Kidney epithelial cell (primary cell): ENCODE data around the gene CD300A. TPM values are rescaled to one million over a fixed set of nuclear protein-coding genes. Genes with fewer than 3 reads are reported as not detected.

Experiments used
- DNase-seq: peaks from one replicate; pipeline ENCODE4 v3.0.0-alpha.2; 2010; ENCODE audit warnings: low read depth
- H3K27me3 ChIP-seq: 2 replicates; pipeline ENCODE4 v1.6.0; 2011; ENCODE audit warnings: low read length; ENCODE audit not compliant: control insufficient read depth, insufficient read depth
- H3K36me3 ChIP-seq: 2 replicates; pipeline ENCODE4 v1.5.1; 2011; ENCODE audit warnings: low read length; ENCODE audit not compliant: control insufficient read depth, insufficient read depth
- H3K4me3 ChIP-seq: 2 replicates; pipeline ENCODE4 v1.5.1; 2011; ENCODE audit warnings: low read depth, mild to moderate bottlenecking, control low read depth, low read length
- total RNA-seq: library from RNA; depleted of rRNA; stranded (reverse); fragments of >200 nt; gene quantifications from 2 replicates; pipeline ENCODE4 v1.2.3, GENCODE V29; 2015
- TF ChIP-seq, protein P1 (sequence below): IDR thresholded peaks from 2 replicates; pipeline ENCODE4 v1.5.1; 2011; ENCODE audit warnings: mild to moderate bottlenecking, moderate library complexity, low read length, control low read depth, inconsistent platforms; ENCODE audit not compliant: insufficient read depth, poor library complexity, severe bottlenecking

CD300A gene
- total RNA-seq, 1 donor from 2014 or later: not detected

DNA sequence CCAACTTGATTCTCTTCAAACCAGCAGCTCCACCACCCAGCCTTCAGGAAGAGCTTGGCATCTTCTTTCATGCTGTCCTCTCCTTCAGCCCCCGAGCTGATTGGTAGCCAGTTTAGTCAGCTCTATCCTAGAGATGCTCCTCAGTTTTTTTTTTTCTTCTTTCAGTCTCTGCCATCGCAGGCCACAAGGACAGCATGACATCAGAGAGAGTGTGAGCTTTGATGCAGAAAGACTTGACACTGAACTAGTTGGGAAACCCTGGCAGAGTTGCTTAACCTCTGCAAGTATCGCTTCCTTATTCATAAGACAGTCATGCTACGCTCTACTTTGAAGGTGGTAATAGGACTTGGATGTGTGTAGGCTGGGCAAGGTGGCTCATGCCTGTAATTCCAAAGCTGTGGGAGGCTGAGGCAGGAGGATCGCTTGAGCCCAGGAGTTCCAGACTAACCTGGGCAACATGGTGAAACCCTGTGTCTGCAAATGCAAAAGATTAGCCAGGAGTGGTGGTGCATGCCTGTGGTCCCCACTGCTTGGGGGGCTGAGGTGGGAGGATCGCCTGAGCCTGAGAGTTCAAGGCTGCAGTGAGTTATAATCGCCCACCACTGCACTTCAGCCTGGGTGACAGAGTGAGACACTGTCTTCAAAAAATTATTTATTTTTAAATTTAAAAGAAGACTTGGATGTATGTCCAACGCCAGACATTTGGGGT is 62.2 kb downstream of the CD300A start:
- Histone ChIP-seq H3K4me3 (no peak overlapping the region), H3K36me3 (no peaks in the 10 kb centered on the region), H3K27me3 (no peaks in the 10 kb centered on the region)
- no peak for DNase-seq
- TF ChIP-seq, protein P1, sequence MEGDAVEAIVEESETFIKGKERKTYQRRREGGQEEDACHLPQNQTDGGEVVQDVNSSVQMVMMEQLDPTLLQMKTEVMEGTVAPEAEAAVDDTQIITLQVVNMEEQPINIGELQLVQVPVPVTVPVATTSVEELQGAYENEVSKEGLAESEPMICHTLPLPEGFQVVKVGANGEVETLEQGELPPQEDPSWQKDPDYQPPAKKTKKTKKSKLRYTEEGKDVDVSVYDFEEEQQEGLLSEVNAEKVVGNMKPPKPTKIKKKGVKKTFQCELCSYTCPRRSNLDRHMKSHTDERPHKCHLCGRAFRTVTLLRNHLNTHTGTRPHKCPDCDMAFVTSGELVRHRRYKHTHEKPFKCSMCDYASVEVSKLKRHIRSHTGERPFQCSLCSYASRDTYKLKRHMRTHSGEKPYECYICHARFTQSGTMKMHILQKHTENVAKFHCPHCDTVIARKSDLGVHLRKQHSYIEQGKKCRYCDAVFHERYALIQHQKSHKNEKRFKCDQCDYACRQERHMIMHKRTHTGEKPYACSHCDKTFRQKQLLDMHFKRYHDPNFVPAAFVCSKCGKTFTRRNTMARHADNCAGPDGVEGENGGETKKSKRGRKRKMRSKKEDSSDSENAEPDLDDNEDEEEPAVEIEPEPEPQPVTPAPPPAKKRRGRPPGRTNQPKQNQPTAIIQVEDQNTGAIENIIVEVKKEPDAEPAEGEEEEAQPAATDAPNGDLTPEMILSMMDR: no peak

DNA sequence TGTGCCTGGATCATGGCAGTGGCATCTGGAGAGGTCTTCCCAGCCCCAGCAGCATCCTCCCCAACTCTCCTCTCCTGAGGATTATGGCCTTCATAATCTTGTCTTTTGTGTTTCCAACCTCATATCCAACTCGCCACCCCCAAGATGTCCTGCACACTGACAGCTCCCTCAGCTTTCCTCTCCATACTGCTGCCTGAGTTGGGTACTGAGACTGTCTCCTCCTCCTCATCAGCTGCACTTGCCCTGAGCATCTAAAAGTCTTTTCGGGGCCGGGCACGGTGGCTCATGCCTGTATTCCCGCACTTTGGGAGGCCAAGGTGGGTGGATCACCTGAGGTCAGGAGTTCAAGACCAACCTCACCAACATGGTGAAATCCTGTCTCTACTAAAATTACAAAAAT is 62.8 kb downstream of the CD300A start:
- DNase-seq: no peak
- H3K36me3 ChIP-seq: no peaks in the 10 kb centered on the region
- no peaks in the 10 kb centered on the region for H3K27me3 ChIP-seq
- TF ChIP-seq, protein P1: no peak
- no peak overlapping the region for H3K4me3 ChIP-seq

DNA sequence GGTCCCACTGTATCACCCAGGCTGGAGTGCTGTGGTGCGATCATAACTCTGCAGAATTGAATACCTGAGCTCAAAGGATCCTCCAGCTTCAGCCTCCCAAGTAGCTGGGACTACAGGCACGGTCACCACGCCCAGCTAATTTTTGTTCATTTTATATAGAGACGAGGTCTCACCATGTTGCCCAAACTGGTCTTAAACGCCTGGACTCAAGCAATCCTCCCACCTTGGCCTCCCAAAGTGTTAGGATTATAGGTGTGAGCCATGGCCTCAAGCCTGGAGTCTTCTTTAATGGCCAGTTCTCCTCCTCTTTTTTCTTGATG is 64.4 kb downstream of the CD300A start:
- no peak overlapping the region for H3K4me3 ChIP-seq
- no peaks in the 10 kb centered on the region for H3K36me3 ChIP-seq
- TF ChIP-seq, protein P1: no peak
- DNase-seq: no peak
- H3K27me3 ChIP-seq: no peaks in the 10 kb centered on the region

GRCh38 chr17:74531231-74531761 is 64.9 kb downstream of the CD300A start, which contains the start of gene CD300LB:
CD300LB (minus strand) TSS chr17:74531475; CDS start chr17:74531350, 125 bp downstream.
- no peak for DNase-seq
- H3K27me3 ChIP-seq: no peaks in the 10 kb centered on the region

GRCh38 chr17:74532115-74532514 is 65.7 kb downstream of the CD300A start:
- no peaks in the 10 kb centered on the region for H3K27me3 ChIP-seq
- TF ChIP-seq, protein P1: no peak
- H3K4me3 ChIP-seq: no peak overlapping the region
- no peak for DNase-seq
- no peaks in the 10 kb centered on the region for H3K36me3 ChIP-seq

More at GRCh38 chr17:74531231-74531761, 64.9 kb downstream of the CD300A start, which contains the start of gene CD300LB:
- TF ChIP-seq, protein P1: no peak
- Histone ChIP-seq H3K4me3 (no peak within 1 kb of the TSS), H3K36me3 (no peaks in the 10 kb centered on the region)

Other genes starting within 250 kb of the CD300A start
- not detected in 2 replicates for gene DNAI2, start 192.4 kb upstream of the CD300A start, total RNA-seq
- gene KIF19, start 140.4 kb upstream of the CD300A start, total RNA-seq: not detected in 2 replicates
- not detected in 2 replicates for gene BTBD17, start 104.8 kb upstream of the CD300A start, total RNA-seq
- gene GPR142, start 99.1 kb upstream of the CD300A start, total RNA-seq: not detected in 2 replicates
- 74.7 and 80.3 TPM in 2 replicates for gene GPRC5C, start 34.5 kb upstream of the CD300A start, total RNA-seq
- gene CD300LB, start 64.8 kb downstream of the CD300A start, total RNA-seq: 0.07 TPM in 1 of 2 replicates, not detected in the other
- 0.21 TPM in 1 of 2 replicates, not detected in the other for gene CD300C, start 79.5 kb downstream of the CD300A start, total RNA-seq
- not detected in 2 replicates for gene CD300H, start 100.9 kb downstream of the CD300A start, total RNA-seq
- not detected in 2 replicates for gene CD300LD, start 125.6 kb downstream of the CD300A start, total RNA-seq
- gene CD300E, start 157.1 kb downstream of the CD300A start, total RNA-seq: not detected in 2 replicates
- not detected in 2 replicates for gene CD300LF, start 246.3 kb downstream of the CD300A start, total RNA-seq